Upper lobe of right lung (tissue), 1 donor: ENCODE measurements around the gene HEXIM2. TPM values are rescaled to one million over a fixed set of nuclear protein-coding genes. Genes with fewer than 3 reads are reported as not detected.

Source experiments
- ATAC-seq: fragments of 200-7000 bp; cut with Tn5 transposase; one replicate; pipeline ENCODE4 v1.9.1; 2020; ENCODE audit warnings: mild to moderate bottlenecking, moderate library complexity
- DNase-seq: peaks from one replicate; pipeline ENCODE4 v3.0.0-alpha.2; 2020
- H3K27ac ChIP-seq: fragments of 200-600 bp; one replicate; pipeline ENCODE4 v1.8.0; 2022
- H3K27me3 ChIP-seq: fragments of 200-600 bp; one replicate; pipeline ENCODE4 v1.8.0; 2022; ENCODE audit warnings: mild to moderate bottlenecking
- H3K36me3 ChIP-seq: fragments of 200-600 bp; one replicate; pipeline ENCODE4 v1.8.0; 2022
- H3K4me1 ChIP-seq: fragments of 200-600 bp; one replicate; pipeline ENCODE4 v1.8.0; 2022
- H3K4me3 ChIP-seq: fragments of 200-600 bp; one replicate; pipeline ENCODE4 v1.8.0; 2022; ENCODE audit warnings: mild to moderate bottlenecking
- H3K9me3 ChIP-seq: fragments of 200-600 bp; one replicate; pipeline ENCODE4 v1.8.0; 2022
- CTCF ChIP-seq: fragments of 200-600 bp; IDR thresholded peaks from one replicate; pipeline ENCODE4 v1.8.0; 2022; ENCODE audit warnings: antibody characterized with exemption
- intact Hi-C: fragments of 100-400 bp; cut with DNase I; formaldehyde crosslinking; loops from one replicate; pipeline ENCODE4 v1.11.0; 2022
- total RNA-seq: library from RNA; stranded (reverse); fragmentation: NEBNext Ultra II Directional; extraction: Animal tissue kit (Norgen Biotek cat#: 25700); gene quantifications from one replicate; pipeline ENCODE4 v1.2.1, GENCODE V29; 2021
- donor health status: DM: no; HTN: yes; CAD: no; lungs with severe emphysema.

Gene HEXIM2
- total RNA-seq, 1 donor from 2014 or later, result 5.7 TPM

GRCh38 chr17:45128331-45128730 lies 33.3 kb upstream of the HEXIM2 start:
- intact Hi-C loops, result no loop called here
- no peaks in the 10 kb centered on the region for H3K9me3 ChIP-seq
- no peak overlapping the region for H3K4me3 ChIP-seq
- H3K36me3 ChIP-seq, result no peaks in the 10 kb centered on the region
- peak overlapping the region; percentile 78 for H3K27ac ChIP-seq
- H3K4me1 ChIP-seq, result peaks cover 49% of the 10 kb centered on the region
- ATAC-seq (no peak), DNase-seq (no peak)
- TF ChIP-seq CTCF, result no peak
- no peaks in the 10 kb centered on the region for H3K27me3 ChIP-seq

GRCh38 chr17:45128989-45129388 lies 32.7 kb upstream of the HEXIM2 start:
- no peaks in the 10 kb centered on the region for H3K9me3 ChIP-seq
- no peaks in the 10 kb centered on the region for H3K27me3 ChIP-seq
- no peak overlapping the region for H3K4me3 ChIP-seq
- intact Hi-C loops, result no loop called here
- no peak for DNase-seq
- H3K36me3 ChIP-seq, result no peaks in the 10 kb centered on the region
- H3K27ac ChIP-seq, result peak overlapping the region; percentile 78
- TF ChIP-seq CTCF, result no peak
- ATAC-seq, result no peak
- H3K4me1 ChIP-seq, result peaks cover 43% of the 10 kb centered on the region

- TF ChIP-seq CTCF, result no peak
- peak overlapping the region; percentile 78 for H3K27ac ChIP-seq
Measured at GRCh38 chr17:45129426-45129939, 32.2 kb upstream of the HEXIM2 start.

GRCh38 chr17:45129940-45130680 lies 31.6 kb upstream of the HEXIM2 start:
- TF ChIP-seq CTCF, result no peak
- no peak for ATAC-seq
- H3K4me3 ChIP-seq, result no peak overlapping the region
- H3K27ac ChIP-seq, result peak overlapping the region; percentile 78
- no peaks in the 10 kb centered on the region for H3K9me3 ChIP-seq
- DNase-seq, result no peak
- H3K27me3 ChIP-seq, result no peaks in the 10 kb centered on the region
- H3K4me1 ChIP-seq, result peaks cover 38% of the 10 kb centered on the region
- intact Hi-C loops, result no loop called here
- H3K36me3 ChIP-seq, result no peaks in the 10 kb centered on the region

More at GRCh38 chr17:45129426-45129939, 32.2 kb upstream of the HEXIM2 start:
- ATAC-seq (no peak), DNase-seq (no peak)
- no peaks in the 10 kb centered on the region for H3K9me3 ChIP-seq
- H3K36me3 ChIP-seq, result no peaks in the 10 kb centered on the region
- no peaks in the 10 kb centered on the region for H3K27me3 ChIP-seq
- peaks cover 39% of the 10 kb centered on the region for H3K4me1 ChIP-seq
- no peak overlapping the region for H3K4me3 ChIP-seq
- intact Hi-C loops, result no loop called here

- no peaks in the 10 kb centered on the region for H3K36me3 ChIP-seq
- no peak for TF ChIP-seq CTCF
- ATAC-seq (no peak), DNase-seq (peak; percentile 58)
- peak overlapping the region; percentile 17 for H3K27ac ChIP-seq
- H3K4me3 ChIP-seq, result peak overlapping the region; percentile 79
- H3K27me3 ChIP-seq, result no peaks in the 10 kb centered on the region
- intact Hi-C loops, result no loop called here
- no peaks in the 10 kb centered on the region for H3K9me3 ChIP-seq
- H3K4me1 ChIP-seq, result peaks cover 41% of the 10 kb centered on the region
Measured at GRCh38 chr17:45130681-45131615, 30.7 kb upstream of the HEXIM2 start.
